ENCODE measurements around the gene DDX47. TPM values are rescaled to one million over a fixed set of nuclear protein-coding genes. Genes with fewer than 3 reads are reported as not detected.

Gene DDX47
- total and polyA plus RNA-seq, 2 of the 13 experiments (the other 11 are each of a cell fraction or from before 2014, with no cell fraction given) = 48.5 to 78.7 TPM

GRCh38 chr12:12813120-12814101 lies at the start of gene DDX47 (continued):
- no peak for TF ChIP-seq ZNF260 (CRISPR knock-in tag; IDR thresholded peaks at IDR 0.05; ENCODE audit: borderline replicate concordance, low read depth)
- peak; percentile 83 for TF ChIP-seq SUZ12 (IDR thresholded peaks at IDR 0.05; ENCODE audit: low read depth, low read length)
- no peak for TF ChIP-seq FOXC1 (CRISPR knock-in tag; IDR thresholded peaks at IDR 0.05; ENCODE audit: borderline replicate concordance)
- no peak for TF ChIP-seq ZNF280D (CRISPR knock-in tag; IDR thresholded peaks at IDR 0.05)
- 0 out of 2 replicates have a peak, but pooled peaks have one; percentile 56 for TF ChIP-seq SMYD3 (CRISPR knock-in tag; IDR thresholded peaks at IDR 0.05)
- peak; percentile 15; the same call in 1 of the 2 replicates for TF ChIP-seq ZBTB40 (IDR thresholded peaks at IDR 0.05)
- peak; percentile 79 for TF ChIP-seq ZBTB40 (CRISPR knock-in tag; IDR thresholded peaks at IDR 0.05)
- TF ChIP-seq ERF (CRISPR knock-in tag; IDR thresholded peaks at IDR 0.05) = peak; percentile 55
- peak; percentile 34; the same call in 1 of the 2 replicates for TF ChIP-seq ZNF124 (CRISPR knock-in tag; IDR thresholded peaks at IDR 0.05)
- TF ChIP-seq NFE2L1 (CRISPR knock-in tag; IDR thresholded peaks at IDR 0.05; ENCODE audit: borderline replicate concordance) = no peak
- no peak for TF ChIP-seq ARID2 (CRISPR knock-in tag; IDR thresholded peaks at IDR 0.05; ENCODE audit: borderline replicate concordance)
- TF ChIP-seq ZNF337 (CRISPR knock-in tag; IDR thresholded peaks at IDR 0.05; ENCODE audit: borderline replicate concordance, low read depth) = no peak
- TF ChIP-seq FUBP1 (CRISPR knock-in tag; IDR thresholded peaks at IDR 0.05; ENCODE audit: borderline replicate concordance) = 0 out of 2 replicates have a peak, but pooled peaks have one; percentile 30

Measured in HepG2 (cell line).